Measurements from ENCODE around the gene HDAC6. TPM values are rescaled to one million over a fixed set of nuclear protein-coding genes. Genes with fewer than 3 reads are reported as not detected.
"Not testable (repeated sequence)": the region's sequence is repeated elsewhere in the genome, so short reads cannot be mapped to it uniquely, and the experiment has no call there.

The HDAC6 gene
- total RNA-seq, 1 donor from 2014 or later: 87.3 TPM

- intact Hi-C loops (cut with micrococcal nuclease): no loop called here
Measured at GRCh38 chrX:48789366-48790220, 12.3 kb upstream of the HDAC6 start.

- intact Hi-C loops (cut with micrococcal nuclease): no loop called here
Measured at GRCh38 chrX:48790477-48790876, 11.4 kb upstream of the HDAC6 start.

- intact Hi-C loops (cut with micrococcal nuclease): no loop called here
Measured at GRCh38 chrX:48791063-48791820, 10.6 kb upstream of the HDAC6 start.

GRCh38 chrX:48792219-48792618 is 9.6 kb upstream of the HDAC6 start:
- intact Hi-C loops (cut with micrococcal nuclease): no loop called here

- intact Hi-C loops (cut with micrococcal nuclease): no loop called here
Measured at GRCh38 chrX:48793935-48794334, 7.9 kb upstream of the HDAC6 start.

- intact Hi-C loops (cut with micrococcal nuclease): no loop called here
Measured at GRCh38 chrX:48794340-48794910, 7.4 kb upstream of the HDAC6 start.

GRCh38 chrX:48794911-48795515 is 6.9 kb upstream of the HDAC6 start:
- intact Hi-C loops (cut with micrococcal nuclease): no loop called here

GRCh38 chrX:48798318-48798717 is 3.5 kb upstream of the HDAC6 start:
- intact Hi-C loops (cut with micrococcal nuclease): no loop called here

- intact Hi-C loops (cut with micrococcal nuclease): loop anchor here (1.0 to 5.0 kb wide), 13 partner anchors 124 to 1318 kb away; partner anchors contain the start of genes CLCN5, FTSJ1, GPKOW and GRIPAP1
Measured at GRCh38 chrX:48800574-48801279, 1.1 kb upstream of the HDAC6 start.

- intact Hi-C loops (cut with micrococcal nuclease): loop anchor here (1.0 to 5.0 kb wide), 13 partner anchors 65 to 1151 kb away; partner anchors contain the start of genes CLCN5, ELK1, PORCN and PPP1R3F
Measured at GRCh38 chrX:48802089-48802904, 430 bp downstream of the HDAC6 start.

GRCh38 chrX:48802905-48803200 is 986 bp downstream of the HDAC6 start:
- intact Hi-C loops (cut with micrococcal nuclease): loop anchor here (1.0 to 5.0 kb wide), 13 partner anchors 66 to 1152 kb away; partner anchors contain the start of genes CLCN5, ELK1, PORCN and PPP1R3F

GRCh38 chrX:48806081-48806480 is 4.2 kb downstream of the HDAC6 start:
- intact Hi-C loops (cut with micrococcal nuclease): no loop called here

GRCh38 chrX:48813644-48814043 is 11.8 kb downstream of the HDAC6 start:
- intact Hi-C loops (cut with micrococcal nuclease): no loop called here

- intact Hi-C loops (cut with micrococcal nuclease): no loop called here
Measured at GRCh38 chrX:48814722-48815121, 12.9 kb downstream of the HDAC6 start.

- intact Hi-C loops (cut with micrococcal nuclease): no loop called here
Measured at GRCh38 chrX:48815266-48815665, 13.4 kb downstream of the HDAC6 start.

- intact Hi-C loops (cut with micrococcal nuclease): no loop called here
Measured at GRCh38 chrX:48816014-48816810, 14.3 kb downstream of the HDAC6 start.

GRCh38 chrX:48818098-48818497 is 16.2 kb downstream of the HDAC6 start:
- intact Hi-C loops (cut with micrococcal nuclease): no loop called here

- intact Hi-C loops (cut with micrococcal nuclease): no loop called here
Measured at GRCh38 chrX:48818866-48819265, 17.0 kb downstream of the HDAC6 start.

- intact Hi-C loops (cut with micrococcal nuclease): not testable (repeated sequence)
Measured at GRCh38 chrX:48819394-48819793, 17.5 kb downstream of the HDAC6 start.
